ENCODE results near the gene SLC37A1.

- TF ChIP-seq CTCF (IDR thresholded peaks at IDR 0.05) = no peak
- TF ChIP-seq POLR2A (IDR thresholded peaks at IDR 0.05) = no peak
Measured at GRCh38 chr21:42522771-42523170, 9.1 kb downstream of the SLC37A1 start.

Measured in uterus (tissue), 2 donors.